Left kidney (tissue), 8 donors: ENCODE measurements around the gene S100A14. TPM values are rescaled to one million over a fixed set of nuclear protein-coding genes. Genes with fewer than 3 reads are reported as not detected.

Experiments used
- DNase-seq: peaks from one replicate; pipeline ENCODE4 v3.0.0-alpha.2; 2013
- long read RNA-seq, 8 donors: transcript quantifications; one replicate each; lab custom pipeline, GENCODE V29; 2026
- polyA plus RNA-seq: library from polyadenylated mRNA; unstranded; fragments of 120-200 nt; gene quantifications from one replicate; pipeline ENCODE4 v1.2.1, GENCODE V29; 2013; ENCODE audit not compliant: insufficient read length

S100A14 gene
- polyA plus RNA-seq, result 16.8 TPM
- long read RNA-seq, donor 1, partial matches to known transcripts, result 0 of 5 reads
- long read RNA-seq, donor 1, other reads (novel, unspliced or antisense), result 0 of 5 reads
- long read RNA-seq, donor 2, transcript S100A14-201 (4 exons, 1,058 nt), result major isoform, 10 of 11 reads
- long read RNA-seq, donor 2, partial matches to known transcripts, result 0 of 11 reads
- long read RNA-seq, donor 2, other reads (novel, unspliced or antisense), result 0 of 11 reads
- long read RNA-seq, donor 3, partial matches to known transcripts, result 0 of 3 reads
- long read RNA-seq, donor 3, other reads (novel, unspliced or antisense), result 0 of 3 reads
- long read RNA-seq, donor 4, partial matches to known transcripts, result 0 of 1 reads
- long read RNA-seq, donor 4, other reads (novel, unspliced or antisense), result 0 of 1 reads
- long read RNA-seq, donor 5, transcript S100A14-201 (4 exons, 1,058 nt), result major isoform, 17 of 18 reads
- long read RNA-seq, donor 5, partial matches to known transcripts, result 0 of 18 reads
- long read RNA-seq, donor 5, other reads (novel, unspliced or antisense), result 0 of 18 reads
- long read RNA-seq, donor 6, transcript S100A14-201 (4 exons, 1,058 nt), result major isoform, 7 of 8 reads
- long read RNA-seq, donor 6, partial matches to known transcripts, result 0 of 8 reads
- long read RNA-seq, donor 6, other reads (novel, unspliced or antisense), result 0 of 8 reads
- long read RNA-seq, donor 7, transcript S100A14-201 (4 exons, 1,058 nt), result major isoform, 12 of 17 reads
- long read RNA-seq, donor 7, partial matches to known transcripts, result 0 of 17 reads
- long read RNA-seq, donor 7, other reads (novel, unspliced or antisense), result 0 of 17 reads
- long read RNA-seq, donor 8, transcript S100A14-201 (4 exons, 1,058 nt), result major isoform, 8 of 8 reads
- long read RNA-seq, donor 8, partial matches to known transcripts, result 0 of 8 reads
- long read RNA-seq, donor 8, other reads (novel, unspliced or antisense), result 0 of 8 reads

- DNase-seq, result no peak
Observed at GRCh38 chr1:153616144-153616916, at the start of gene S100A14. TSS of gene S100A14 (minus strand) at chr1:153616325. CDS start at chr1:153615858, 467 bp downstream.

GRCh38 chr1:153663211-153663610 is 47.1 kb upstream of the S100A14 start:
- no peak for DNase-seq

DNA sequence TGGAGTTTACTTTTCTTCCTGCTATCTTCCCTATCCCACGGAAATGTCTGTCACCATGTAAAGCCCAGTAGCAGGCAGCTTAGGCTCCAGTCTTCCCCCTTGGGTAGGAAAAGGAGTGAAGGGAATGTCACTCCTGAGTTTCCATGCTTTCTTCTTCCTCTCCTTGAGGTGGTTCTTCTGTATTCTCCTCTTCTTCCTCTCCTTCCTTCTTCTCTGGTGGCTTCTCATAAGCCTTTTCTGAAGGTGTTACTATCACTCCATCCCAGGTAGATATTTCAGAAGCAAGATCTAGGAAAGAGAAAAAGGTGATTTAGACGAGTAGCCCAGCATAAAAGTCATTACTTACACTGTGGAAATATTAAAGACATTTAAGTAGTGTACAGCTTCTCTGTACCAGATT is 46.1 kb upstream of the S100A14 start:
- DNase-seq, result no peak

- no peak for DNase-seq
Observed at GRCh38 chr1:153661111-153661708, 45.1 kb upstream of the S100A14 start.

DNA sequence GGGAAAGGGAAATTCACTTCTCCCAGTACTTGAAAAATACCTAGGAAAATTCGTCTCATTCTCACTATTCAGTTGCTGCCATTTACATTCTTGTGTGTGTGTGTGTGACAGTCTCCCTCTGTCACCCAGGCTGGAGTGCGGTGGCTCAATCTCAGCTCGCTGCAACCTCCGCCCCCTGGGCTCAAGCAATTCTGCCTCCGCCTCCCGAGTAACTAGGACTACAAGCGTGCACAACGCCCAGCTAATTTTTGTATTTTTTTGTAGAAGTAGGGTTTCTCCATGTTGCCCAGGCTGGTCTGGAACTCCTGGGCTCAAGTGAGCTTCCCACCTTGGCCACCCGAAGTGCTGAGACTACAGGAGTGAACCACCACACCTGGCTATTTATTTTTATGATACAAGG is 43.5 kb upstream of the S100A14 start:
- DNase-seq, result no peak

- no peak for DNase-seq
Observed at GRCh38 chr1:153659175-153659534, 43.0 kb upstream of the S100A14 start.

DNA sequence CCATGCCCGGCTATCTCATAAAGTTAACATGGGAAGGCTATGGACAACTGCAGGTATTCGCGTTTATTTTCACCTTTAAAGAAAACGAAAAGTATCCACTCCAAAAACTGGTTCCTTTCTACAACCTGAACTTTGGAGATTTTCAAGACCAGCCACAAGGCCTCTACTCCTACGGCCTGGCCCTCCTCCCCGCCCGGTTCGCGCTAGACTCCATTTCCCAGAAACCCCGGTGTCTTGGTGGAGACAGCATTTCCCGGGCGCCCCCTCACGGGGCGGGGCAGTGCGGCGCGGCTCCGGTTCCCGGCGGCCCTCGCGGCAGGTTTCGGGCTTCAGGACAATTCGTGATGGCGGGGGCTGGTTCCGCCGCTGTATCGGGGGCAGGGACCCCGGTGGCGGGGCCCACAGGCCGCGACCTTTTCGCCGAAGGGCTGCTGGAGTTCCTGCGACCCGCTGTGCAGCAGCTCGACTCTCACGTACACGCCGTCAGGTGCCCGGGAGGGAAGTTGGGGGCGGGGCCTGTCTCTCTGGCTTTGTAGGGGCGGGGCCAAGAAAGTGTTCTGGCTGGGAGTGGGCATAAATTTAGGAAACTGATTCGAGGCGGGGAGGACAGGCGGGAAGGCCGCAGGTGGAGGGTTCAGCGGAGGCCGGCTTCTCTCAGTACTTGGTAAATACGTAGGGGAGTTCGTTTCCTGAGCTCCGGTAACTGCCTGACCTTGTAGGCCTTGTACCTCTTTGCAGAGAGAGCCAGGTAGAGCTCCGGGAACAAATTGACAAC is 42.5 kb upstream of the S100A14 start, which contains the start of gene SNAPIN:
Gene SNAPIN, plus strand, starts transcription at position 304 of the 775 bp plus-strand sequence. Its CDS starts 41 bp downstream, at position 345.
- peak; percentile 90 for DNase-seq

- DNase-seq, result no peak
Observed at GRCh38 chr1:153655333-153655732, 39.2 kb upstream of the S100A14 start.

DNA sequence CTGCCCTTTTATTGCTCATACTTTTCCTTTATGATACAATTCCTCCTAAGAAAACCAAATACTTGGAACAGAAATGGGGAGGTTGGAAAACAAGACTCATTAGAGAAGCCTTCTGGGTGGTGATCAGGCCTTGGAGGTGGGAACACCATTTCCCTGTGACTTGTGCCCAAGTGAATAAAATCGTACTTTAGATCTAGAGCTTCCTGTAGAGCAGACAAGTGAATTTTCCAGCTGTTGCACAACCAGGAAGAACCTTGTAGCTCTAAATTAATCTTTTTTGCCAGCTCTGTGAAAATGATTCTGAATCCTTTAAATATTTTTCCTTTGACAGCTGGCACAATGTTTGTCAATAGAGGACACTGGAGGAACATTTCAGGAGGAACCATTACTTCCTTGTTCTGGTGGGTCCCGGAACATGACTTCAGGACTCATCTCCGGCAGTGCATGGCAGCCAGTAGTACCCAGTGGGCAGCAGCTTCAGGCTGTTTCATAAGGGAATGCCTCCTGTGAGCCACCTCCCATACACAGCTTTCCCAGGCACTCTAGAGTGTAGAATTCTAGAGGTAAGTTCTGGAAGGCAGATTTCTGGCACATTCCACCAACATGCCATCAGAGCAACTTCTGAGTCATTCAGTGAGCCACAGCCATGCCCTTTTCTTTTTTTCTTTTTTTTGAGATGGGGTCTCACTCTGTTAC is 36.8 kb upstream of the S100A14 start:
- DNase-seq, result no peak

- DNase-seq, result no peak
Observed at GRCh38 chr1:153651771-153652170, 35.6 kb upstream of the S100A14 start.

- no peak for DNase-seq
Observed at GRCh38 chr1:153649863-153650235, 33.7 kb upstream of the S100A14 start.

DNA sequence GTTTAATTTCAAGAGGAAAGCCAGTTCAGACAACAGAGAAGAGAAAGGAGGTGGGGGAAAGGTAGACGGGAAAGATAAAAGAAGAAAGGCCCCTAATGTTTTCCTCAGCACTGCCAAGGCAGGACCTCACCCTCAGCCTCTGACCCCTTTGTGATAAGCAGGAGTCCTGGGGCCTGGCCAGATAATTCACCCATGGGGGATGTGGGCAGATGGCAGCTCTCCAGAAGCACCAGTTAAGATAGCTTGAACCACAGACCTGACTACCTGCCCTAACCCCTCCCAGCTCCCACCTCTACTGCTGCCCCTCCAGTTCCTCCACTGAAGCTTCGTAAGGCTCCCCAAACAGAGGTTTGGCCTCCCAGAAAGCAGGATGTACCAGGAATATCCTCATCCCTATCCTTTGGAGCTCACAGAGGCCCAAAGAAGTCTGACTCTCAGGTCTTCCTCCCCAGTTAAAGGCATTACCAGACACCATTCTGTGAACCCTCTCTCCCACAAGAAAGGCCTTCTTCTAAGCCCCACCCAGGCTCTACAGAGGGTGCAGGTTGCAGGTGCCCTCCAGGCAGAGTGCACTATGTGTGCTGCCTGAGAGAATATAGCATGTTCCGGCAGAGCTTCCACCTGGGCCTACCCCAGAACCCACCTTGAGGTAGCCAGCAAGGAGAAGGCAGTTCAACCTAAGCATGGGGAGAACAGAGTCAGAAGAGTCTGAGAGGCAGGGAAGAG is 33.2 kb upstream of the S100A14 start:
- DNase-seq, result no peak

- DNase-seq, result no peak
Observed at GRCh38 chr1:153648000-153648643, 32.0 kb upstream of the S100A14 start.

DNA sequence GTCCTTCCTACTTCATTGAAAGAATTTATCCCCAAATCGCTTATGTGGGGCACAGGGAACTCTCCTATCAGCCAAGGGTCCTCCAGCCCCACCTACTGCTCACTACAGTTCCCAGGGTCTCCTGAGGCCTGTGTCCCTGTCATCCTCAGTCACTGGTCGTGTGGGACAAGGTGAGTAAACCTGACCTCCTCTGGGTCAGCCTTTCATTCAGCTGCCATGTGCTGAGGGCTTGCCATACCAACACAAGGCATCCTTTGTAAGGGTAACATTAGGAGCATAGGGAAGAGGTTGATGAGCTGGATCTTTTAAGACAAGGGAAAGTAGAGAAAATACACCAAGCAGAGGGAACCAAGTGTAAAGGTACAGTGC is 31.2 kb upstream of the S100A14 start:
- DNase-seq, result no peak

DNA sequence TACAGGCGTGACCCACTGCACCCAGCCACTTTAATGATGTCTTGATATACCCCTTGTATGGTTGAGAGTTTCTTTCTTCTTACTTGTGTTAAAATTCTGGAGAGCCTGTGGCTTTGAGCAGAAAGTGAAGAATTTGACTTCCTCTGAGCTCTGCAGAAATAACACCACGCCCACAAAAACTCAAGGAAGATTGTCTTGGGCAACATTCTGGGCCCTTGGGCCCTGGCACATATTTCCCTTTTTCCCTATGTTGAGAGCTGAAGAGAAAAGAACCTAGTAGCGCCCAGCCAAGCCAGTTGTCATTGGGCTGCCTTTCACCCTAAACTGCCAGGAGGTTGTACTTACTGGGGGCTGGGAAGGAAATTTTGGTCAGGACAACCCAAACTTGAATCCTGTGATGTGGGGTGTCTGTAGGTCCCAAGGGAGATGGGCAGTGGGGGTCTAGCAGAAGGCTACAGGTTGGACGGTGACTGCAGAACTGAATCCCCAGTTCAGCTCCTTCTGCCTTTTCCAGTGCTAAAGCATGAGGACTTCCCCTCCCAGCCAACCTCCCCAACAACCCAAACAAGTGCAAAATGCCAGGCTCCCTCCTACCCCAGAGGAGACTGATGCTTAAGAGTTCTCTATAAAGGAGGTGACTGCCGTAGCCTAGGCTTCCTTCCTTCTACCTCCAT is 30.7 kb upstream of the S100A14 start:
- DNase-seq, result no peak

GRCh38 chr1:153643816-153644215 is 27.7 kb upstream of the S100A14 start:
- no peak for DNase-seq

DNA sequence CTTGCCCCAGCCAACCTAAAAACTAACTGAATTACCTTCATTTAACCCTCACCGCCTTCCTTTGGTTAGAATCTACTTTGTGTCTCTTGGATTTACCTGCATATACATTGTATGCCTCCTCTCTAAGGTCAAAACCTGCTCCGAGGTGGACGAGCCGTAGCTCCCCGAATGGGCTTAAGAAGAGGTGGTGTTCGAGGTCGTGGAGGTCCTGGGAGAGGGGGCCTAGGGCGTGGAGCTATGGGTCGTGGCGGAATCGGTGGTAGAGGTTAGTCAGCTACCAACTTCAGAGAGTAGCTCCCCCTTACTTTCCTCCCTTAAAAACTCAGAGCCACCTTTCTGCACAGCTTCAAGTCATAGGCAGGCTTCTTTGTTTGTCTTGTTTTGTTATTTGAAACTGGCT is 27.0 kb upstream of the S100A14 start:
- DNase-seq, result no peak

DNA sequence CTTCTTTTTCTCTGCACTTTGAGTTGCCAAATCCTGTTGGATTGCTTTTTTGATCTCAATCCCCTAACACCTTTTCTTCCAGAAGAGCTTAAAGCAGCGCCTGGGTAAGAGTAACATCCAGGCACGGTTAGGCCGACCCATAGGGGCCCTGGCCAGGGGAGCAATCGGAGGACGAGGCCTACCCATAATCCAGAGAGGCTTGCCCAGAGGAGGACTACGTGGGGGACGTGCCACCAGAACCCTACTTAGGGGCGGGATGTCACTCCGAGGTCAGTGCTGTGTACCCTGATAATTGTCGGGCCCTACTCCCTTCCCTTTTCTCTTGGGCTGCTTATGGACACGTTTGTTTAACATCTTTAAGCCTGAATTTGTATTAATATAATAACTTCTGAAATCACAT is 26.0 kb upstream of the S100A14 start:
- DNase-seq, result no peak

GRCh38 chr1:153640861-153641260 is 24.7 kb upstream of the S100A14 start:
- DNase-seq, result no peak
